GM23248 (cell line): ENCODE measurements around the gene IQCK. TPM values are rescaled to one million over a fixed set of nuclear protein-coding genes. Genes with fewer than 3 reads are reported as not detected.

Source experiments
- DNase-seq: peaks from one replicate; pipeline ENCODE4 v3.0.0-alpha.2; 2015
- H2AFZ ChIP-seq: fragments of 200-600 bp; sonication (generic); 2 replicates; pipeline ENCODE4 v1.6.1; 2016; ENCODE audit warnings: antibody characterized with exemption
- H3F3A ChIP-seq: fragments of 200-600 bp; sonication (generic); 2 replicates; pipeline ENCODE4 v1.6.1; 2016; ENCODE audit warnings: mild to moderate bottlenecking, antibody characterized with exemption, mixed run types; ENCODE audit not compliant: insufficient read depth
- H3K27ac ChIP-seq: fragments of 200-600 bp; sonication (generic); 2 replicates; pipeline ENCODE4 v1.5.1; 2016; ENCODE audit warnings: mild to moderate bottlenecking
- H3K27me3 ChIP-seq: fragments of 200-600 bp; sonication (generic); replicated peaks from 2 replicates; pipeline ENCODE4 v1.6.1; 2016; ENCODE audit warnings: mild to moderate bottlenecking; ENCODE audit not compliant: insufficient read depth
- H3K36me3 ChIP-seq: fragments of 200-600 bp; sonication (generic); 2 replicates; pipeline ENCODE4 v1.6.1; 2016; ENCODE audit warnings: low read depth, mild to moderate bottlenecking
- H3K4me1 ChIP-seq: fragments of 200-600 bp; sonication (generic); 2 replicates; pipeline ENCODE4 v1.6.1; 2016; ENCODE audit warnings: mild to moderate bottlenecking; ENCODE audit not compliant: insufficient read depth
- H3K4me2 ChIP-seq: fragments of 200-600 bp; sonication (generic); one replicate; pipeline ENCODE4 v1.6.1; 2016; ENCODE audit warnings: mild to moderate bottlenecking; ENCODE audit not compliant: unreplicated experiment
- H3K4me3 ChIP-seq: fragments of 200-600 bp; sonication (generic); 2 replicates; pipeline ENCODE4 v1.5.1; 2016; ENCODE audit warnings: mild to moderate bottlenecking
- H3K79me2 ChIP-seq: fragments of 200-600 bp; sonication (generic); 2 replicates; pipeline ENCODE4 v1.6.1; 2016; ENCODE audit warnings: mild to moderate bottlenecking; ENCODE audit not compliant: insufficient read depth
- H3K9ac ChIP-seq: fragments of 200-600 bp; sonication (generic); 2 replicates; pipeline ENCODE4 v1.6.1; 2016; ENCODE audit warnings: mild to moderate bottlenecking
- H3K9me2 ChIP-seq: fragments of 200-600 bp; sonication (generic); 2 replicates; pipeline ENCODE4 v1.6.1; 2016; ENCODE audit warnings: mixed run types, mild to moderate bottlenecking, moderate library complexity; ENCODE audit not compliant: insufficient read depth
- H3K9me3 ChIP-seq: fragments of 200-600 bp; sonication (generic); one replicate; pipeline ENCODE4 v1.6.1; 2017; ENCODE audit warnings: low read depth
- H4K20me1 ChIP-seq: fragments of 200-600 bp; sonication (generic); 2 replicates; pipeline ENCODE4 v1.6.0; 2016; ENCODE audit not compliant: insufficient read depth
- EZH2 ChIP-seq: fragments of 200-600 bp; sonication (generic); IDR thresholded peaks from 2 replicates; pipeline ENCODE4 v1.6.1; 2018; ENCODE audit warnings: antibody characterized with exemption, mild to moderate bottlenecking; ENCODE audit not compliant: insufficient read depth, poor library complexity, severe bottlenecking
- EZH2phosphoT487 ChIP-seq: fragments of 200-600 bp; sonication (generic); IDR thresholded peaks from 2 replicates; pipeline ENCODE4 v1.6.1; 2018; ENCODE audit warnings: antibody characterized with exemption, moderate library complexity, mild to moderate bottlenecking, low read depth; ENCODE audit not compliant: insufficient read depth
- WGBS, 2 experiments: methylation state at CpG; one replicate each; pipeline ENCODE4 v1.1.6; 2015 to 2017; ENCODE audit warnings: low lambda C conversion rate in 2 of 2, low coverage in 1 of 2; ENCODE audit errors: missing lambda C conversion rate in 2 of 2; 5-methylcytosine and 5-hydroxymethylcytosine counted together
- in situ Hi-C: fragments of 300-500 bp; cut with MboI; formaldehyde crosslinking; loops from 2 replicates; pipeline ENCODE4 v1.15.0; 2020
- polyA plus RNA-seq: library from polyadenylated mRNA; unstranded; fragments of >200 nt; fragmentation: Nextera tagmentation; extraction: Ambion mirVana; gene quantifications from 2 replicates; pipeline ENCODE4 v1.2.1, GENCODE V29; 2016
- total RNA-seq: library from RNA; depleted of rRNA; stranded (reverse); fragments of >200 nt; shearing (Covaris generic); gene quantifications from 2 replicates; pipeline ENCODE4 v1.2.3, GENCODE V29; 2014

IQCK gene
- total and polyA plus RNA-seq, 2 experiments from 2014 or later: 9.7 to 9.8 TPM

DNA sequence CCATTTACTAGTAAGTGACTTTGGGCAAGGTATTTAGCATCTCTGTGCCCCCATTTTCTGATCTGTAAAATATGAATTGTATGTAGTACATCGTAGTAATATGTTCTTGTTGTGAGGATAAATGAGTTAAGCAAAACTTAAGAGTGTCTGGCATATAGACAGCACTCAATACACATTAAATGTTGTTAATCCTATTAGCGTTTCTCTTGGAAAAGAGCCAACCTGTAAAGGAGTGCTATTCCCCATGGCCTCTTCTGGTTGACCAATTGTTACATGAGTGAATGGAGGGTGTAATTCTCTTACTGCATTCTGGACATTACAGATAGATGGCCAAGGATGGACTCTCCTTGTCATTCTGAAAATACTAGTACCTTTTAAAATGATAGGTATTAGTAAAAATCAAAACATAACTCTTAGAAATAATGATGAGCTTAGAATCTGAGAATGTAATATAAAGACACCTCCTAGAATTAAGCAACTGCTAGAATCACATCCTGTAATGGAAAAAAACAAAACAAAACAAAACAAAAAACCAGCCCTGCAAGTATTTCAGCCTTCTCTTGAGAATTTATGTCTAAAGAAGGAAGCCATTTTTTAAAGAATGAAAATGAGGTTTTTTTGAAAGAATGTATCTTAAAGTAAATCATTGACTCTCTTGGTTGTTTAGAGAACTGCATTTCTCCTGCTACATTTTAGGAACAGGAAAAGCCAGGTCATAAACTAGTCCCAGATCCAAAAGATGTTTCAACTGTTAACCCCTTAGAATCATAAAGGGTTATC lies 30.5 kb downstream of the IQCK start:
- Histone ChIP-seq H3K4me1 (peaks cover 5% of the 10 kb centered on the region), H3K27me3 (no peaks in the 10 kb centered on the region), H3K9me3 (no peaks in the 10 kb centered on the region), H3K4me3 (no peak overlapping the region), H3F3A (peaks cover 6% of the 10 kb centered on the region; the same call in 1 of the 2 replicates), H3K79me2 (no peaks in the 10 kb centered on the region), H3K9ac (no peak overlapping the region), H2AFZ (no peak overlapping the region), H3K4me2 (no peak overlapping the region), H3K27ac (no peak overlapping the region), H3K9me2 (no peaks in the 10 kb centered on the region), H4K20me1 (no peaks in the 10 kb centered on the region), H3K36me3 (no peaks in the 10 kb centered on the region)
- TF ChIP-seq EZH2phosphoT487 (no peak), EZH2 (no peak)
- 43% methylated on average over 2 of the region's 2 CpGs for whole genome bisulfite sequencing, 2 experiments
- peak; percentile 7 for DNase-seq
- in situ Hi-C loops: loop anchor here (25.0 kb wide), 1 partner anchor 89 kb away; no protein-coding TSS in a partner anchor

DNA sequence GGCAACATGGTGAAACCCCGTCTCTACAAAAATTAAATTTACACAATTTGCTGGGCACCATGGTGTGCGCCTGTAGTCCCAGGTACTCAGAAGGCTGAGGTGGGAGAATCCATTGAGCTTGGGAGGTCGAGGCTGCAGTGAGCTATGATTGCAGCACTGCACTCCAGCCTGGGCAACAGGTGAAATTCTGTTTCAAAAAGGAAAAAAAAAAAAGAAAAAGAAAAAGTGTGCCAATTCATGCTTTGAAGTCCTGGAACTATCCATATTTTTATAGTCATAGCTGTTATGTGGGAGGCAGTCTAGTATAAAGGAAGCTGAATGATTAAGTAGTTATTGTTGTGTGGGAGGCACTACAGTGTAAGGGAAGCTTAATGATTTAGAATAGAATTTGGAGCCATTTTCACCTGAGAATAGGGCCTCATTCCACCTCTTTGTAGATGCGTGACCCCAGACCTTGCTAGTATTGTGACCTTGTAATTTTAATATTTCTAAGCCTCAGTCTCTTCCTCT lies 31.6 kb downstream of the IQCK start:
- no peak for DNase-seq
- H3K9me3 ChIP-seq: no peaks in the 10 kb centered on the region

DNA sequence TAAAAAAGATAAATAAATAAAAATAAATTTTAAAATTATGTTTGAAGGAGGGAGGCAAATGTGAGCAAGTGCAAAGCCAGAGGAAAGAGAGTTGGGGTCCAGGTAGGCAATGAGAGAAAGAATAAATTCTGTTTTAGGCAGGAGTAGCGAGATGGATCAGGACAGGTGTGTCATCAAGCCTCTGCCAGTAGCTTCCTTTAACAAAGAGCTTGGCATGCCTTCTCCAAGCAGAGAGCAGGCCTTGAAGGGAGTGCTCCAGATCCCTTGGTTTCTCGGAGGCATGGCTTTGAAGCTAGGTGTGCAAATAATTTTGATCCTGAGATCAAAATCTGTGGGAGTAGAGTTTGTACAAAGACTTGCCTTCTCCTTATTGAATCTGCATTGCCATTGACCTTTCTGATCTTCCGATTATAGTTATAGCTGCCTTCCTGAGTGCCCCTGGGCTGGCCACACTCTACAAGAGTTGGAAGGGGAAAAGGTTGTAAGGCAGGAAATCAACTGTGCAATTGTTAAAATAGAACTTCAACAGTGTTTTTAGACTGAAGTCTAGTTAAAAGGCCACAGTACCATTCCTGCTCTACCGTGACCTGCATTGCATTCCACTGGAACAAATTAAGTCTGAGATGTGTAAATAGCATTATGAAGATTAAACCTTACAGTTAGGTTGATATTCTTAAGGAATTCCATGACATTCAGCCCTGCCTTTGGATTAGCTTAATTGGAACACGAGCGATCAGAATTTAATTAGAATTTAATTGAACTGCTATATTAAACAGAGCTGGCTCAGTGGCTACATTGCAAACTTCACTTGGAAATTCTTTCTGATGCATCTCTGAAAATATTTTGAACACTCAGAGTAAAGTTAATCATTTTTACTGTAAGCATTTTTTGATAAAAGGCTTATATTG lies 33.7 kb downstream of the IQCK start:
- no peak for DNase-seq
- Histone ChIP-seq H3K9me3 (no peaks in the 10 kb centered on the region), H3K9me2 (no peaks in the 10 kb centered on the region), H3K4me1 (peaks cover 8% of the 10 kb centered on the region), H3K9ac (no peak overlapping the region), H3K27me3 (no peaks in the 10 kb centered on the region), H3K79me2 (no peaks in the 10 kb centered on the region), H2AFZ (no peak overlapping the region), H3K4me2 (no peak overlapping the region), H3F3A (no peaks in the 10 kb centered on the region), H3K27ac (no peak overlapping the region), H4K20me1 (no peaks in the 10 kb centered on the region), H3K4me3 (no peak overlapping the region), H3K36me3 (no peaks in the 10 kb centered on the region)
- in situ Hi-C loops: no loop called here
- WGBS, 2 experiments: 97 to 98% methylated on average over 6 of the region's 6 CpGs
- TF ChIP-seq EZH2phosphoT487: no peak
- TF ChIP-seq EZH2: no peak

More for the DNA sequence above, 31.6 kb downstream of the IQCK start:
- Histone ChIP-seq H3K9me2 (no peaks in the 10 kb centered on the region), H3K27me3 (no peaks in the 10 kb centered on the region), H3K79me2 (no peaks in the 10 kb centered on the region), H3K4me3 (no peak overlapping the region), H3K4me1 (peaks cover 12% of the 10 kb centered on the region), H3K9ac (no peak overlapping the region), H3K4me2 (no peak overlapping the region), H2AFZ (no peak overlapping the region), H3F3A (peaks cover 2% of the 10 kb centered on the region; the same call in 1 of the 2 replicates), H3K27ac (no peak overlapping the region), H4K20me1 (no peaks in the 10 kb centered on the region), H3K36me3 (no peaks in the 10 kb centered on the region)
- TF ChIP-seq EZH2phosphoT487 (no peak), EZH2 (no peak)
- 86 to 89% methylated on average over 4 of the region's 4 CpGs for WGBS, 2 experiments
- in situ Hi-C loops: loop anchor here (25.0 kb wide), 1 partner anchor 88 kb away; no protein-coding TSS in a partner anchor
